Measurements from ENCODE around the gene PMPCA. TPM values are rescaled to one million over a fixed set of nuclear protein-coding genes. Genes with fewer than 3 reads are reported as not detected.

PMPCA gene
- total and polyA plus RNA-seq, 7 donors = 22.9 to 49.9 (median 27.1) TPM

DNA sequence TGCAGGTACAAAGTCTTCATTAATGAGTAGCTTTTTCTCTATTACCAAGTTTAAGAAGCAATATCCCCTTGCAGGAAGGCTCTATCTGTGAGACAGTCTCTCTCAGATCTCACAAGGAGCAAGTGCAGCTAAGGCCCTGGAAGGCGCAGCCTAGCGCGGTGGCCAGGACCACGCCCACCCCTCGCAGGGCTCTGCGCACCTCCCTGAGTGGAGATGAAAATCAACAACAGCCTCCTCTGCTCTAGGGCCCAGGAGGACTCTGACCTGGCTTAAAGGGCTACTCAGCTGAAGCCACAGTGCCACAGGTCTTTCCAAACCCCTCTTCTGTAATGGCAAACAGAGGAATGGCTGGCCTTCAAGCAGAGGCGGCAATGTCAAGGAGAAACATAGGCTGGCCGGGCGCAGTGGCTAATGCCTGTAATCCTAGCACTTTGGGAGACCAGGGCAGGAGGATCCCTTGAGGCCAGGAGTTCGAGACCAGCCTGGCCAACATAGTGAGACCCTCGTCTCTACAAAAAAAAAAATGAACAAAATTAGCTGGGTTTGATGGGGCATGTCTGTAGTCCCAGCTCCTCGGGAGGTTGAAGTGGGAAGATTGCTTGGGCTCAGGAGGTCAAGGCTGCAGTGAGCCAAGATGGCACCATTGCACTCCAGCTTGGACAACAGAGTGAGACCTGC lies 60.5 kb downstream of the PMPCA start:
- Histone ChIP-seq H3K27me3 (no peaks in the 10 kb centered on the region), H3K9me3 (no peaks in the 10 kb centered on the region), H3K27ac (no peak overlapping the region), H3K36me3 (peaks cover 34 to 100% (median 76%) of the 10 kb centered on the region in 4 donors), H3K4me3 (no peak overlapping the region), H3K4me1 (no peaks in the 10 kb centered on the region)
- no peak for DNase-seq
- intact Hi-C loops (cut with DNase I) = no loop called here
- TF ChIP-seq POLR2A (IDR thresholded peaks at IDR 0.05) (no peak), EP300 (IDR thresholded peaks at IDR 0.05) (no peak), POLR2AphosphoS5 (IDR thresholded peaks at IDR 0.05) (no peak)
- TF ChIP-seq, protein P1, sequence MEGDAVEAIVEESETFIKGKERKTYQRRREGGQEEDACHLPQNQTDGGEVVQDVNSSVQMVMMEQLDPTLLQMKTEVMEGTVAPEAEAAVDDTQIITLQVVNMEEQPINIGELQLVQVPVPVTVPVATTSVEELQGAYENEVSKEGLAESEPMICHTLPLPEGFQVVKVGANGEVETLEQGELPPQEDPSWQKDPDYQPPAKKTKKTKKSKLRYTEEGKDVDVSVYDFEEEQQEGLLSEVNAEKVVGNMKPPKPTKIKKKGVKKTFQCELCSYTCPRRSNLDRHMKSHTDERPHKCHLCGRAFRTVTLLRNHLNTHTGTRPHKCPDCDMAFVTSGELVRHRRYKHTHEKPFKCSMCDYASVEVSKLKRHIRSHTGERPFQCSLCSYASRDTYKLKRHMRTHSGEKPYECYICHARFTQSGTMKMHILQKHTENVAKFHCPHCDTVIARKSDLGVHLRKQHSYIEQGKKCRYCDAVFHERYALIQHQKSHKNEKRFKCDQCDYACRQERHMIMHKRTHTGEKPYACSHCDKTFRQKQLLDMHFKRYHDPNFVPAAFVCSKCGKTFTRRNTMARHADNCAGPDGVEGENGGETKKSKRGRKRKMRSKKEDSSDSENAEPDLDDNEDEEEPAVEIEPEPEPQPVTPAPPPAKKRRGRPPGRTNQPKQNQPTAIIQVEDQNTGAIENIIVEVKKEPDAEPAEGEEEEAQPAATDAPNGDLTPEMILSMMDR (IDR thresholded peaks at IDR 0.05) = no peak
- WGBS, 2 donors = 93 to 96% methylated on average over 12 of the region's 12 CpGs

DNA sequence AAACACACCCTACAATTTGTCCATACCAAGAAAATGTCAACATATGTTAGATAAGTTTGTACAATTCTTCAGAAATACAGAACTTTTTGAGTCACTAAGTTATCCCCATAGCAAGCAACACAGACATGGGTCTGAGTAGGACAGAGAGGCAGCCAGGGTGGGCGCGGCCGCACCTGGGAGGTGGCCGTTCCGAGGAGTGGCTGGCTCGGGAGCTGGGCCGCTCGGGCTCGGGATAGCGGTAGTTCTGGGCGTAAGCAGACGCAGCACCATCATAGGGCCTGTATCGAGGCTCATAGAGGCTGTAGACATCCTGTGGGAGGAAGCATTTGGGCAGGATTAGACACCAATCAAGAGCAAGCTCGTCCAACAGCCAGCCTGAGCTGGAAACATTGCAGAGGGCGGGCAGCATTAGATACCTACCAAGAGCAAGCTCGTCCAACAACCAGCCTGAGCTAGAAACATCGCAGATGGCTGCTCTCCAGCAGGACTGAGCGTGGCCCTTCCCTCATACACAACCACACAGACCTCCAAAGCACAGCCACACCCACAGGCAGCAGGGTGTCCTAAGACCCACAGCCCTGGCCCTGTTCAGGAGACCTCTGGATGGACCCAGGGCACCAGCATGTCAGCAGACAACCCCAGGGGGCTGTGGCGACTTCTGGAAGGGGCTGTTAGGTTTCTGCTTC lies 61.5 kb downstream of the PMPCA start:
- intact Hi-C loops (cut with DNase I) = no loop called here
- peaks cover 25 to 100% (median 75%) of the 10 kb centered on the region in 4 donors for H3K36me3 ChIP-seq
- no peak for DNase-seq

DNA sequence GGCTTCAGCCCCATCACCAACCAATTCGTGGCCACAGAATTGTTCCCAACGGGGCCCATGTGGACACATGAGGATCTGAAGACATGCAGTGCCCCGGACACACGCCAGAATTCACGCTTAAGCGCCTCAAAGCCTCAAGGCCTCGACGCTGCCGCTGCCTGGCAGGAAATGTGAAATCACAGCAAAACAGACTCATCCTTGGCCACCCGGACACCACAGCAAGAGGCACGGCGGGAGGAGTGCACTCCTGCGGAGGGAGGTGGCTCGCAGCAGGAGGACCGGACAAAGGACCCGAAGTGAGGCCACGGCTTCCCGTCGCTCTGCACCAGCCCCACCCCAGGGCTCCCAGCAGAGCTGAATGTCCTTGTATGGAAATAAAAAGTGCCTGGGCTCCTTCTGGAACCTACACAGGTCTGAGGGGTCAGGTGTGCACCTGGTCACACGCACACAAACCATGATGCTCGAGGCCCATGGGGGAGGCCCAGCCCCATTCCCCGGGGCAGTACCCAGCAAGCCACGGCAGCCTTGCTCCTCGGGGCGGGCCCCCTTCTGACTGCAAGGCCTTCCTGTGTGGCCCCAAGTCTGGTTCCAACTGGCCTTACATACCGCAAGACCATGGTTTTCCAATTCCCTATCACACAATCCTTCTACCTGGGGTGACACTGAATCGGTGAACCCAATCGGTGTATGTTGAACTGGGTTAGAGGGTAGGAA lies 62.3 kb downstream of the PMPCA start:
- Histone ChIP-seq H3K36me3 (peaks cover 25 to 98% (median 75%) of the 10 kb centered on the region in 4 donors), H3K9me3 (no peaks in the 10 kb centered on the region), H3K4me1 (no peaks in the 10 kb centered on the region), H3K27me3 (no peaks in the 10 kb centered on the region), H3K4me3 (no peak overlapping the region), H3K27ac (no peak overlapping the region)
- WGBS, 2 donors = 93 to 95% methylated on average over 28 of the region's 28 CpGs
- TF ChIP-seq EP300 (IDR thresholded peaks at IDR 0.05) (no peak), POLR2A (IDR thresholded peaks at IDR 0.05) (no peak), POLR2AphosphoS5 (IDR thresholded peaks at IDR 0.05) (no peak)
- TF ChIP-seq, protein P1 (IDR thresholded peaks at IDR 0.05) = no peak
- intact Hi-C loops (cut with DNase I) = no loop called here
- DNase-seq = no peak

More for the DNA sequence above, 61.5 kb downstream of the PMPCA start:
- no peaks in the 10 kb centered on the region for H3K9me3 ChIP-seq
- no peaks in the 10 kb centered on the region for H3K4me1 ChIP-seq
- no peak overlapping the region for H3K27ac ChIP-seq
- TF ChIP-seq POLR2A (IDR thresholded peaks at IDR 0.05) (no peak), POLR2AphosphoS5 (IDR thresholded peaks at IDR 0.05) (no peak), EP300 (IDR thresholded peaks at IDR 0.05) (no peak)
- TF ChIP-seq, protein P1 (IDR thresholded peaks at IDR 0.05) = no peak
- H3K4me3 ChIP-seq = no peak overlapping the region
- 87 to 92% methylated on average over 19 of the region's 19 CpGs for WGBS, 2 donors
- H3K27me3 ChIP-seq = no peaks in the 10 kb centered on the region

DNA sequence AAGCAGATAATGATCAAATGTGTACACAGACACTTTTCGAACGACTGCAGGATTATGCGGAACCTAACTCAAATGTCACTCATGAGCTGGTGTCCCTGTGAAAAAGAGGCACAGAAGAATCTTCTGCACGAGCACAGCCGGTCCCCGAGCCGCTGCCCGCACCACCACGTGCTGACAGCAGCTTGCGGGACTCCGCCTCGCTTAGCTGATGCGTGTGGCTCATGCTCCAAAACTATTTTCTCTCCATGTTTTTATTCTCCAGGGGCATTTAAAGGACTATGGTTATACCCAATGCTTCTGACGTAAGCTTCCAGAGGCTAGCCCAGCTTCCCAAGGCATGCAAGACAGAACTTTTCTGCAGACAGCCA lies 62.9 kb downstream of the PMPCA start:
- H3K27ac ChIP-seq = no peak overlapping the region
- H3K4me3 ChIP-seq = no peak overlapping the region
- DNase-seq = no peak
- H3K4me1 ChIP-seq = no peaks in the 10 kb centered on the region
- H3K27me3 ChIP-seq = no peaks in the 10 kb centered on the region
- intact Hi-C loops (cut with DNase I) = no loop called here
- TF ChIP-seq EP300 (IDR thresholded peaks at IDR 0.05) (no peak), POLR2A (IDR thresholded peaks at IDR 0.05) (no peak), POLR2AphosphoS5 (IDR thresholded peaks at IDR 0.05) (no peak)
- TF ChIP-seq, protein P1 (IDR thresholded peaks at IDR 0.05) = no peak
- peaks cover 25 to 92% (median 71%) of the 10 kb centered on the region in 4 donors for H3K36me3 ChIP-seq
- no peaks in the 10 kb centered on the region for H3K9me3 ChIP-seq
- 95 to 96% methylated on average over 14 of the region's 14 CpGs for WGBS, 2 donors

Other genes starting within 250 kb of the PMPCA start
- not detected for gene LHX3, start 205.5 kb upstream of the PMPCA start, total RNA-seq
- gene LHX3, start 205.5 kb upstream of the PMPCA start, polyA plus RNA-seq = not detected
- 1 to 10 TPM; 3.2 to 6.4 (median 4.8) TPM for gene QSOX2, start 164.8 kb upstream of the PMPCA start, total RNA-seq
- 10 to 100 TPM in 1 of 3 donors, under 1 TPM in 2; 0.60 to 10.1 (median 0.69) TPM for gene QSOX2, start 164.8 kb upstream of the PMPCA start, polyA plus RNA-seq
- gene CCDC187, start 106.6 kb upstream of the PMPCA start, total RNA-seq = not detected
- under 1 TPM in 1 of 3 donors, not detected in 2; 0.32 TPM for gene CCDC187, start 106.6 kb upstream of the PMPCA start, polyA plus RNA-seq
- gene GPSM1, start 83.1 kb upstream of the PMPCA start, total RNA-seq = 10 to 100 TPM in 2 of 4 donors, 1 to 10 TPM in 2; 5.0 to 16.1 (median 12.2) TPM
- gene GPSM1, start 83.1 kb upstream of the PMPCA start, polyA plus RNA-seq = 1 to 10 TPM; 2.3 to 4.8 (median 2.4) TPM
- 10 to 100 TPM; 19.7 to 41.9 (median 37.8) TPM for gene DNLZ, start 46.9 kb upstream of the PMPCA start, total RNA-seq
- gene DNLZ, start 46.9 kb upstream of the PMPCA start, polyA plus RNA-seq = 10 to 100 TPM in 2 of 3 donors, 1 to 10 TPM in 1; 8.4 to 11.6 (median 10.2) TPM
- gene CARD9, start 37.0 kb upstream of the PMPCA start, total RNA-seq = 1 to 10 TPM; 1.5 to 6.9 (median 2.3) TPM
- 1 to 10 TPM; 1.8 to 3.0 (median 2.3) TPM for gene CARD9, start 37.0 kb upstream of the PMPCA start, polyA plus RNA-seq
- gene SNAPC4, start 10.5 kb upstream of the PMPCA start, total RNA-seq = 10 to 100 TPM in 1 of 4 donors, 1 to 10 TPM in 3; 2.6 to 10.8 (median 5.1) TPM
- 10 to 100 TPM in 1 of 3 donors, 1 to 10 TPM in 2; 1.4 to 10.4 (median 1.8) TPM for gene SNAPC4, start 10.5 kb upstream of the PMPCA start, polyA plus RNA-seq
- 10 to 100 TPM; 23.2 to 42.7 (median 32.9) TPM for gene ENTR1, start within 50 bp of the PMPCA start, total RNA-seq
- gene ENTR1, start within 50 bp of the PMPCA start, polyA plus RNA-seq = 10 to 100 TPM; 16.2 to 47.2 (median 17.6) TPM
- gene INPP5E, start 29.2 kb downstream of the PMPCA start, total RNA-seq = 10 to 100 TPM in 1 of 4 donors, 1 to 10 TPM in 3; 4.6 to 12.2 (median 6.6) TPM
- gene INPP5E, start 29.2 kb downstream of the PMPCA start, polyA plus RNA-seq = 1 to 10 TPM; 1.8 to 7.5 (median 2.3) TPM
- gene SEC16A, start 72.4 kb downstream of the PMPCA start, total RNA-seq = 10 to 100 TPM; 22.9 to 33.9 (median 30.2) TPM
- 10 to 100 TPM; 22.8 to 57.0 (median 24.5) TPM for gene SEC16A, start 72.4 kb downstream of the PMPCA start, polyA plus RNA-seq
- 10 to 100 TPM; 16.6 to 36.0 (median 31.8) TPM for gene NOTCH1, start 135.4 kb downstream of the PMPCA start, total RNA-seq
- 10 to 100 TPM in 1 of 3 donors, 1 to 10 TPM in 2; 1.8 to 30.8 (median 3.7) TPM for gene NOTCH1, start 135.4 kb downstream of the PMPCA start, polyA plus RNA-seq